Femur (tissue), 1 donor: Measurements from ENCODE around the gene AGAP3.
"Not testable (repeated sequence)": the region's sequence is repeated elsewhere in the genome, so short reads cannot be mapped to it uniquely, and the experiment has no call there.

ENCODE experiments used
- DNase-seq: peaks from one replicate; pipeline ENCODE4 v3.0.0-alpha.2; 2017

The AGAP3 gene

GRCh38 chr7:151085691-151086620, at the start of gene AGAP3:
Gene AGAP3, plus strand, starts transcription at chr7:151086475. Its CDS starts 267 bp downstream, at chr7:151086742.
- peak; percentile 93 for DNase-seq

GRCh38 chr7:151038951-151039849, 47.1 kb upstream of the AGAP3 start:
- DNase-seq = peak; percentile 71

- no peak for DNase-seq
These were observed 46.3 kb upstream of the AGAP3 start for GRCh38 chr7:151039850-151040548.

GRCh38 chr7:151040616-151041375, 45.5 kb upstream of the AGAP3 start:
- DNase-seq = no peak

GRCh38 chr7:151043449-151043848, 42.8 kb upstream of the AGAP3 start:
- not testable (repeated sequence) for DNase-seq

- no peak for DNase-seq
These were observed 42.3 kb upstream of the AGAP3 start for GRCh38 chr7:151043959-151044358.

- DNase-seq = no peak
These were observed 41.0 kb upstream of the AGAP3 start for GRCh38 chr7:151045262-151045661.

GRCh38 chr7:151045967-151046366, 40.3 kb upstream of the AGAP3 start:
- DNase-seq = no peak

GRCh38 chr7:151046603-151047573, 39.4 kb upstream of the AGAP3 start:
- DNase-seq = peak; percentile 88

- no peak for DNase-seq
These were observed 38.1 kb upstream of the AGAP3 start, which contains the start of gene ASIC3 for GRCh38 chr7:151047976-151048815. Gene ASIC3, plus strand, starts transcription at chr7:151048531. Its CDS starts 355 bp downstream, at chr7:151048886.

GRCh38 chr7:151048911-151049463, 37.3 kb upstream of the AGAP3 start:
- no peak for DNase-seq

- peak; percentile 84 for DNase-seq
These were observed 35.2 kb upstream of the AGAP3 start for GRCh38 chr7:151051108-151051507.

- no peak for DNase-seq
These were observed 33.2 kb upstream of the AGAP3 start for GRCh38 chr7:151053096-151053495.

GRCh38 chr7:151053751-151054150, 32.5 kb upstream of the AGAP3 start:
- DNase-seq = no peak

GRCh38 chr7:151056283-151056665, 30.0 kb upstream of the AGAP3 start:
- no peak for DNase-seq

- DNase-seq = no peak
These were observed 29.4 kb upstream of the AGAP3 start for GRCh38 chr7:151056666-151057505.

GRCh38 chr7:151057506-151057988, 28.7 kb upstream of the AGAP3 start, which contains the start of gene CDK5:
Gene CDK5, minus strand, starts transcription at chr7:151057897. Its CDS starts 49 bp downstream, at chr7:151057848.
- no peak for DNase-seq
